ENCODE data around the gene PARD3B. TPM values are rescaled to one million over a fixed set of nuclear protein-coding genes. Genes with fewer than 3 reads are reported as not detected.

PARD3B gene
- total and polyA plus RNA-seq, 2 experiments from 2014 or later = 4.3 to 8.5 TPM

- Histone ChIP-seq H3K9me3 (ENCODE audit: low read depth) (no peaks in the 10 kb centered on the region), H3K27ac (no peak overlapping the region), H3K4me1 (ENCODE audit: low read depth) (peaks cover 12% of the 10 kb centered on the region), H3K36me3 (no peaks in the 10 kb centered on the region), H3K27me3 (no peaks in the 10 kb centered on the region), H3K4me3 (no peak overlapping the region)
- DNase-seq (ENCODE audit: low read depth in 1 of 2, low spot score in 1 of 2) = no peak
- no peak for TF ChIP-seq CTCF (IDR thresholded peaks at IDR 0.05; ENCODE audit: low read depth, low read length)
Observed at GRCh38 chr2:204977914-204978313, 432.6 kb downstream of the PARD3B start.

- TF ChIP-seq CTCF (IDR thresholded peaks at IDR 0.05; ENCODE audit: low read depth, low read length) = no peak
- no peaks in the 10 kb centered on the region for H3K4me1 ChIP-seq (ENCODE audit: low read depth)
- H3K9me3 ChIP-seq (ENCODE audit: low read depth) = no peaks in the 10 kb centered on the region
- no peak overlapping the region for H3K4me3 ChIP-seq
- DNase-seq (ENCODE audit: low read depth in 1 of 2, low spot score in 1 of 2) = peak in 1 of 2 donors; percentile 7
- no peaks in the 10 kb centered on the region for H3K27me3 ChIP-seq
- H3K36me3 ChIP-seq = no peaks in the 10 kb centered on the region
- H3K27ac ChIP-seq = no peak overlapping the region
Observed at GRCh38 chr2:204982303-204982702, 437.0 kb downstream of the PARD3B start.

GRCh38 chr2:204984518-204984917 lies 439.2 kb downstream of the PARD3B start:
- DNase-seq (ENCODE audit: low read depth in 1 of 2, low spot score in 1 of 2) = no peak
- no peaks in the 10 kb centered on the region for H3K9me3 ChIP-seq (ENCODE audit: low read depth)
- no peaks in the 10 kb centered on the region for H3K27me3 ChIP-seq
- H3K36me3 ChIP-seq = no peaks in the 10 kb centered on the region
- no peak overlapping the region for H3K27ac ChIP-seq
- H3K4me3 ChIP-seq = no peak overlapping the region
- no peak for TF ChIP-seq CTCF (IDR thresholded peaks at IDR 0.05; ENCODE audit: low read depth, low read length)
- H3K4me1 ChIP-seq (ENCODE audit: low read depth) = no peaks in the 10 kb centered on the region

- no peaks in the 10 kb centered on the region for H3K36me3 ChIP-seq
- H3K27ac ChIP-seq = no peak overlapping the region
- no peaks in the 10 kb centered on the region for H3K4me1 ChIP-seq (ENCODE audit: low read depth)
- no peaks in the 10 kb centered on the region for H3K9me3 ChIP-seq (ENCODE audit: low read depth)
- no peaks in the 10 kb centered on the region for H3K27me3 ChIP-seq
- TF ChIP-seq CTCF (IDR thresholded peaks at IDR 0.05; ENCODE audit: low read depth, low read length) = no peak
- H3K4me3 ChIP-seq = no peak overlapping the region
- no peak for DNase-seq (ENCODE audit: low read depth in 1 of 2, low spot score in 1 of 2)
Observed at GRCh38 chr2:204986641-204987040, 441.4 kb downstream of the PARD3B start.

GRCh38 chr2:204988836-204989235 lies 443.6 kb downstream of the PARD3B start:
- Histone ChIP-seq H3K36me3 (no peaks in the 10 kb centered on the region), H3K4me3 (no peak overlapping the region), H3K9me3 (ENCODE audit: low read depth) (no peaks in the 10 kb centered on the region), H3K27ac (no peak overlapping the region), H3K4me1 (ENCODE audit: low read depth) (no peaks in the 10 kb centered on the region), H3K27me3 (no peaks in the 10 kb centered on the region)
- DNase-seq (ENCODE audit: low read depth in 1 of 2, low spot score in 1 of 2) = no peak
- no peak for TF ChIP-seq CTCF (IDR thresholded peaks at IDR 0.05; ENCODE audit: low read depth, low read length)

- no peaks in the 10 kb centered on the region for H3K27me3 ChIP-seq
- no peaks in the 10 kb centered on the region for H3K9me3 ChIP-seq (ENCODE audit: low read depth)
- H3K27ac ChIP-seq = no peak overlapping the region
- H3K4me3 ChIP-seq = no peak overlapping the region
- H3K4me1 ChIP-seq (ENCODE audit: low read depth) = no peaks in the 10 kb centered on the region
- no peak for TF ChIP-seq CTCF (IDR thresholded peaks at IDR 0.05; ENCODE audit: low read depth, low read length)
- no peaks in the 10 kb centered on the region for H3K36me3 ChIP-seq
- DNase-seq (ENCODE audit: low read depth in 1 of 2, low spot score in 1 of 2) = no peak
Observed at GRCh38 chr2:204989877-204990276, 444.6 kb downstream of the PARD3B start.
